Peyer's patch (tissue), 4 donors: Measurements from ENCODE around the gene MARCHF6. TPM values are rescaled to one million over a fixed set of nuclear protein-coding genes. Genes with fewer than 3 reads are reported as not detected.

Source experiments
- DNase-seq, 3 donors: peaks; one replicate each; pipeline ENCODE4 v3.0.0-alpha.2; 2017 to 2019
- H3K27ac ChIP-seq, 4 donors: fragments of 200-600 bp; sonication (generic); one replicate each; pipeline ENCODE4 v1.5.1; 2016 to 2019
- H3K27me3 ChIP-seq, 2 donors: fragments of 200-600 bp; sonication (generic); one replicate each; pipeline ENCODE4 v1.5.1; 2019
- H3K36me3 ChIP-seq, 3 donors: fragments of 200-600 bp; sonication (generic); one replicate each; pipeline ENCODE4 v1.5.1; 2016 to 2019
- H3K4me1 ChIP-seq, 4 donors: fragments of 200-600 bp; sonication (generic); one replicate each; pipeline ENCODE4 v1.5.1; 2016 to 2019
- H3K4me3 ChIP-seq, 4 donors: fragments of 200-600 bp; sonication (generic); 1 replicate in 3 of 4; 2 replicates in 1 of 4; pipeline ENCODE4 v1.5.1; 2016 to 2019; ENCODE audit warnings: mild to moderate bottlenecking in 1 of 4
- H3K9me3 ChIP-seq, 4 donors: fragments of 200-600 bp; sonication (generic); one replicate each; pipeline ENCODE4 v1.5.1; 2016 to 2019; ENCODE audit warnings: mild to moderate bottlenecking in 1 of 4
- CTCF ChIP-seq, 6 experiments: fragments of 450-650 bp in 4 of 6; fragments of 200-600 bp in 2 of 6; sonication (generic) in 1 of 6; IDR thresholded peaks; one replicate each; pipeline ENCODE4 v1.5.1; 2017 to 2019; ENCODE audit warnings: antibody characterized with exemption in 6 of 6, mild to moderate bottlenecking in 3 of 6, moderate library complexity in 1 of 6
- POLR2A ChIP-seq, 2 donors: fragments of 450-650 bp; IDR thresholded peaks; one replicate each; pipeline ENCODE4 v1.5.1; 2017; ENCODE audit warnings: antibody characterized with exemption in 2 of 2, mild to moderate bottlenecking in 2 of 2, moderate library complexity in 2 of 2
- total RNA-seq, 4 donors: library from RNA; depleted of rRNA; stranded (reverse); fragments of >200 nt; gene quantifications; one replicate each; pipeline ENCODE4 v1.1.0, GENCODE V29; 2016

The MARCHF6 gene
- total RNA-seq, 4 donors from 2014 or later, result 88.3 to 228 (median 174) TPM

GRCh38 chr5:10348258-10348657 is 5.2 kb upstream of the MARCHF6 start:
- Histone ChIP-seq H3K9me3 (no peaks in the 10 kb centered on the region), H3K27ac (no peak overlapping the region), H3K4me3 (no peak overlapping the region), H3K27me3 (no peaks in the 10 kb centered on the region), H3K36me3 (no peaks in the 10 kb centered on the region), H3K4me1 (peaks cover 0 to 11% (median 0%) of the 10 kb centered on the region in 4 donors)
- TF ChIP-seq CTCF (IDR thresholded peaks at IDR 0.05) (no peak), POLR2A (IDR thresholded peaks at IDR 0.05) (no peak)
- DNase-seq, result no peak

DNA sequence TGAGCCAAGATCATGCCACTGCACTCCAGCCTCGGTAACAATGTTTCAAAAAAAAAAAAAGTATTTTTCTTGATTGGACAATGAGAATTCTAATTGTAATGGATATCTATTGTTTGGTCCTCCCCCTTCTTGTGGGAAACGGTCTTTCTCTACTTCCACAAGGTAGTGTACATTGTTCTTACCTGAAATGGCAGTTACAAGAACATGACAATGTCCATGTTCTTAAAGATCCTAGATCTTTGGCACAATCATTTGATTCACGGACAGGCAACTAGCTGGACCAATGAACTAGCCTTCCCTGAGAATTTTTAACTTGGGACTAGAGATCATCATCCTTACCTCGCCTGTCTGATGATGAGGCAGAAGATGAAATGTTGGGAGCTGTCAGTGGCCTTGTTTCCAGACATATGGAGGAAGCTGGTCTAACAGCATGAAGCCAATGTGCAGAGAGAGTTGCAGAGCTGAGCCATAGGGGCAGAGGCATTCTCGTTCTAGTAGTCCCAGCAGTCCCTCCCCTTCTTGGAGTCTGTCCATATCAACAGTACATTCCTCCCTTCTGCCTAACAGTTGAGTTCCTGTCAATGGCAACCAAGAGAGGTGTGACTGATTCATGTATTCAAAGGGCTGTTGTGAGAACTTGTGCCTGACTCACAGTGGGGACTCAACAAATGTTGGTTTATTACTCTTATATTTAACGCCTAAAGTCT is 2.1 kb upstream of the MARCHF6 start:
- no peak for TF ChIP-seq POLR2A (IDR thresholded peaks at IDR 0.05)
- TF ChIP-seq CTCF (IDR thresholded peaks at IDR 0.05), result no peak
- H3K9me3 ChIP-seq, result no peaks in the 10 kb centered on the region
- no peak overlapping the region for H3K4me3 ChIP-seq
- peaks cover 0 to 13% (median under 1%) of the 10 kb centered on the region in 4 donors for H3K4me1 ChIP-seq
- H3K27ac ChIP-seq, result no peak overlapping the region
- no peak for DNase-seq
- H3K36me3 ChIP-seq, result no peaks in the 10 kb centered on the region
- H3K27me3 ChIP-seq, result no peaks in the 10 kb centered on the region

GRCh38 chr5:10351919-10352318 is 1.6 kb upstream of the MARCHF6 start:
- H3K4me3 ChIP-seq, result no peak overlapping the region
- TF ChIP-seq POLR2A (IDR thresholded peaks at IDR 0.05) (no peak), CTCF (IDR thresholded peaks at IDR 0.05) (no peak)
- H3K27ac ChIP-seq, result no peak overlapping the region
- no peaks in the 10 kb centered on the region for H3K36me3 ChIP-seq
- H3K9me3 ChIP-seq, result no peaks in the 10 kb centered on the region
- no peak for DNase-seq
- H3K27me3 ChIP-seq, result no peaks in the 10 kb centered on the region
- peaks cover 0 to 18% (median 3%) of the 10 kb centered on the region in 4 donors for H3K4me1 ChIP-seq

DNA sequence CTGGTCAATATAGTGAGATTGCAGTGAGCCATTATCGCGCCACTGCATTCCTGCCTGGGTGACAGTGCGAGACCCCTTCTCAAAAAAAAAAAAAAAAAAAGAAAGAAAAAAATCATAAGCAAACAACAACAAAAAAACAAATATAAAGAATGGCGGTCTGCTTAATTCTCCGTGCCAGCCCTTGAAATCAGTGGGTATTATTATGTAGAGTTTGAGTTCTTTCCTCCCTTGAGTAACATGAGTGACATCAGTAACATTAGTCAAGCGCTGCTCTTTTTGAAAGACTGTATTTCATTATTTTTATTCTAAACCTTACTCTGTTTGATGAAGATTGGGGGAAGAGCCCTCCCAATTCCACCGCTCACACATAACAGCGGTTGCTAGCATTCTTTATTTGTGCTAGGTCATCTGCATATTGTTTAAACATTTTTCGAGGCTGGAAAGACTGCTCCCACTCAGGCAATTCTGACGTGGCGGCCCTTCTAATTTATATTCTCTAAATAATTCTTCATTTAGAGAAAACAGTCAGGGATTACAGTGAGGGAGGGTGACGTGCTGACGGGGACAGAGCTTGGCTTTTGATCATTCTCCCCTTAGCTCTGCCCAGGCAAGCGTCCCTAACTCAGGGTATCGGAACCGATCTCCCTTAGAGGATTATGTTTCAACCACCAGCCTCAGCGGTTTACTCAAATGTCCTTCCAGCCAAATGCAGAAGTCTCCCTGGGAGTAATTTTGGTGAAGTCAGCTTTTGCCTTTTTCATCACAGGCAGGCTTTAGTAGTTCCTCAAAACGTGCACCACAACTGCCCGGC is 860 bp upstream of the MARCHF6 start:
- DNase-seq, result no peak
- Histone ChIP-seq H3K36me3 (no peaks in the 10 kb centered on the region), H3K9me3 (no peaks in the 10 kb centered on the region), H3K4me1 (peaks cover 0 to 24% (median 5%) of the 10 kb centered on the region in 4 donors), H3K27me3 (no peaks in the 10 kb centered on the region), H3K27ac (peak overlapping the region; percentile 98 to 100 (median 98)), H3K4me3 (peak overlapping the region; percentile 77 to 99 (median 92))
- TF ChIP-seq CTCF (IDR thresholded peaks at IDR 0.05) (no peak), POLR2A (IDR thresholded peaks at IDR 0.05) (no peak)

- Histone ChIP-seq H3K9me3 (no peaks in the 10 kb centered on the region), H3K4me3 (peak overlapping the region; percentile 77 to 99 (median 92)), H3K27ac (peak overlapping the region; percentile 98 to 100 (median 98)), H3K36me3 (no peaks in the 10 kb centered on the region), H3K4me1 (peaks cover 0 to 25% (median 6%) of the 10 kb centered on the region in 4 donors), H3K27me3 (no peaks in the 10 kb centered on the region)
- peak; percentile 52 to 73 (median 65) for DNase-seq
- TF ChIP-seq POLR2A (IDR thresholded peaks at IDR 0.05), result no peak
- TF ChIP-seq CTCF (IDR thresholded peaks at IDR 0.05), result no peak
Measured at GRCh38 chr5:10354048-10354872, 765 bp downstream of the MARCHF6 start.
